GM12891 (cell line): ENCODE results near the gene TNFRSF6B.

Source experiments
- POLR2A ChIP-seq: IDR thresholded peaks from 2 replicates; pipeline ENCODE4 v1.6.1; 2011; ENCODE audit warnings: low read depth, low read length, control low read depth
- POLR2AphosphoS5 ChIP-seq: IDR thresholded peaks from 2 replicates; pipeline ENCODE4 v1.6.1; 2011; ENCODE audit warnings: low read depth, low read length, control low read depth
- POU2F2 ChIP-seq: IDR thresholded peaks from 2 replicates; pipeline ENCODE4 v1.6.1; 2011; ENCODE audit warnings: low read depth, mild to moderate bottlenecking, control low read depth, low read length, moderate library complexity
- TAF1 ChIP-seq: IDR thresholded peaks from 2 replicates; pipeline ENCODE4 v1.6.1; 2011; ENCODE audit warnings: low read depth, low read length, control low read depth

- TF ChIP-seq POLR2A (no peak), TAF1 (no peak), POLR2AphosphoS5 (no peak), POU2F2 (no peak)
These were observed 15.4 kb upstream of the TNFRSF6B start for GRCh38 chr20:63680857-63681608.
